Large intestine (tissue), 3 donors: ENCODE measurements around the gene TSPAN2. TPM values are rescaled to one million over a fixed set of nuclear protein-coding genes. Genes with fewer than 3 reads are reported as not detected.

Source experiments
- DNase-seq, 2 donors: peaks; one replicate each; pipeline versions ENCODE4 v3.0.0 to v3.0.0-alpha.2; 2013
- H3K27ac ChIP-seq: one replicate; pipeline ENCODE4 v1.5.1; 2013; ENCODE audit warnings: low read length
- H3K27me3 ChIP-seq: 2 replicates; pipeline ENCODE4 v1.6.1; 2013; ENCODE audit warnings: low read length; ENCODE audit not compliant: control insufficient read depth, insufficient read depth
- H3K36me3 ChIP-seq: 2 replicates; pipeline ENCODE4 v1.6.1; 2013; ENCODE audit warnings: low read length; ENCODE audit not compliant: control insufficient read depth, insufficient read depth
- H3K4me1 ChIP-seq: one replicate; pipeline ENCODE4 v1.6.1; 2013; ENCODE audit warnings: low read length; ENCODE audit not compliant: control insufficient read depth, insufficient read depth
- H3K4me3 ChIP-seq: one replicate; pipeline ENCODE4 v1.5.1; 2013; ENCODE audit warnings: low read length
- H3K9me3 ChIP-seq: one replicate; pipeline ENCODE4 v1.6.1; 2013; ENCODE audit warnings: mild to moderate bottlenecking, low read depth, low read length, moderate library complexity; ENCODE audit not compliant: control insufficient read depth
- WGBS: methylation state at CpG from one replicate; pipeline ENCODE4 v1.1.5; 2013; ENCODE audit warnings: low lambda C conversion rate; ENCODE audit not compliant: insufficient coverage; 5-methylcytosine and 5-hydroxymethylcytosine counted together
- polyA plus RNA-seq: library from polyadenylated mRNA; unstranded; fragments of 120-200 nt; gene quantifications from one replicate; pipeline ENCODE4 v1.2.1, GENCODE V29; 2013

The TSPAN2 gene
- polyA plus RNA-seq, 1 donor: 14.0 TPM

GRCh38 chr1:115012434-115012833 lies 76.9 kb downstream of the TSPAN2 start:
- no peak for DNase-seq
- Histone ChIP-seq H3K4me3 (no peak overlapping the region), H3K27me3 (no peaks in the 10 kb centered on the region), H3K27ac (no peak overlapping the region), H3K9me3 (no peaks in the 10 kb centered on the region), H3K36me3 (no peaks in the 10 kb centered on the region), H3K4me1 (no peaks in the 10 kb centered on the region)
- no CpG with 5 or more reads among the region's 1 CpG for WGBS

- DNase-seq: peak in 1 of 2 donors; percentile 2
- H3K9me3 ChIP-seq: no peaks in the 10 kb centered on the region
- H3K27me3 ChIP-seq: no peaks in the 10 kb centered on the region
- H3K4me3 ChIP-seq: no peak overlapping the region
- H3K36me3 ChIP-seq: no peaks in the 10 kb centered on the region
- no peak overlapping the region for H3K27ac ChIP-seq
- 100% methylated on average over 1 of the region's 1 CpG for WGBS
- H3K4me1 ChIP-seq: no peaks in the 10 kb centered on the region
Measured at GRCh38 chr1:115012006-115012405, 77.3 kb downstream of the TSPAN2 start.

- Histone ChIP-seq H3K36me3 (no peaks in the 10 kb centered on the region), H3K4me1 (no peaks in the 10 kb centered on the region), H3K27ac (no peak overlapping the region), H3K27me3 (peaks cover 4% of the 10 kb centered on the region), H3K9me3 (no peaks in the 10 kb centered on the region), H3K4me3 (no peak overlapping the region)
- WGBS: no CpG with 5 or more reads among the region's 2 CpGs
- DNase-seq: no peak
Measured at GRCh38 chr1:115006191-115006590, 83.1 kb downstream of the TSPAN2 start.

Other genes starting within 250 kb of the TSPAN2 start
- gene SYCP1, start 234.6 kb downstream of the TSPAN2 start, polyA plus RNA-seq: not detected
- not detected for gene TSHB, start 59.7 kb downstream of the TSPAN2 start, polyA plus RNA-seq
- 1.4 TPM for gene NGF, start 248.7 kb upstream of the TSPAN2 start, polyA plus RNA-seq